Muscle layer of duodenum (tissue), 2 donors: ENCODE data around the gene CTIF.
"Not testable (repeated sequence)": the region's sequence is repeated elsewhere in the genome, so short reads cannot be mapped to it uniquely, and the experiment has no call there.

Source experiments
- H3K27ac ChIP-seq: one replicate; pipeline ENCODE4 v1.7.0; 2013; ENCODE audit warnings: mild to moderate bottlenecking, low read length
- H3K27me3 ChIP-seq: one replicate; pipeline ENCODE4 v1.7.0; 2013; ENCODE audit warnings: low read depth, mild to moderate bottlenecking, control low read depth, low read length
- H3K36me3 ChIP-seq, 2 donors: one replicate each; pipeline ENCODE4 v1.7.0; 2013; ENCODE audit warnings: low read length in 2 of 2, control low read depth in 1 of 2, mild to moderate bottlenecking in 1 of 2; ENCODE audit not compliant: insufficient read depth in 2 of 2, control insufficient read depth in 1 of 2
- H3K4me1 ChIP-seq, 2 donors: one replicate each; pipeline ENCODE4 v1.7.0; 2013; ENCODE audit warnings: low read length in 2 of 2, mild to moderate bottlenecking in 2 of 2, control low read depth in 1 of 2, moderate library complexity in 1 of 2; ENCODE audit not compliant: insufficient read depth in 2 of 2, control insufficient read depth in 1 of 2
- H3K4me3 ChIP-seq, 2 donors: one replicate each; pipeline ENCODE4 v1.7.0; 2013; ENCODE audit warnings: low read length in 2 of 2, low read depth in 1 of 2, mild to moderate bottlenecking in 1 of 2
- H3K9me3 ChIP-seq, 2 donors: one replicate each; pipeline ENCODE4 v1.7.0; 2013; ENCODE audit warnings: low read length in 2 of 2, control low read depth in 1 of 2, mild to moderate bottlenecking in 1 of 2; ENCODE audit not compliant: control insufficient read depth in 1 of 2
- donor health status: healthy.

CTIF gene

DNA sequence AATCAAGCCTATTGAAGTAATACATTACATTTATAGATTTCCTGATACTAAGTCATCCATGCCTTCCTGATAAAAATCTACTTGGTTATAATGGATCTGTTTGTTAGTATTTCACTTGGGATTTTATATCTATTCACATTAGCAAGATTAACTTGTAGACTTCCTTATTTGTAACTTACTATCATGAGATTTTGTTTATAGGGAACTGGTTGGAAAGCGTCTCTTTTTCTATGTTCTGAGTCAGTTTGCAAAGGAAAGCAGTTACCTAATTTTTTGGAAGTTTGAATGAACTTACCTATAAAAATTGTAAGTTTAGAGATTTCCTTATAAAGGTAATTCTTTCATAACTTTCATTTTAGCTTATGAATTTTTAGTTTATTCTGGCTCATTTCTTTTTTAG is 270.5 kb downstream of the CTIF start:
- no peaks in the 10 kb centered on the region for H3K36me3 ChIP-seq
- no peaks in the 10 kb centered on the region for H3K9me3 ChIP-seq
- no peaks in the 10 kb centered on the region for H3K27me3 ChIP-seq
- H3K4me1 ChIP-seq: no peaks in the 10 kb centered on the region
- no peak overlapping the region for H3K4me3 ChIP-seq
- H3K27ac ChIP-seq: no peak overlapping the region

DNA sequence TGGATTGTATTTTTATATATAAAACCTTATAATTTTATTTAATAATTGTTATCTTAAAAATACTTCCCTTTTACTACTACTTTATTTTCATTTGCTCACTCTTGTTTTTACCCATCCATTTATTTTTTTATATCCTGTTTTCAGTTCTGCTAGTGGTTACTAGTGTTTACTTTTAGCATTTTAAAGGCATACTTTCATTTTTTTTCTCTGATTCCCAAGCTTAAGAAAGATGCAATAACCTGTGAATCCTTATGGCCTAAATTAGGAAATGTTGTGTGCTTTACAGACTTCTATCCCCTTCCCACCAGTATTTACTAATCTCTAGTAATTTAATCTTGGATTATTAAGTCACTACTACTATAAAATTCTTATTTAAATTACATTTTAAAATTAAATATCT is 272.0 kb downstream of the CTIF start:
- Histone ChIP-seq H3K36me3 (no peaks in the 10 kb centered on the region), H3K4me3 (no peak overlapping the region), H3K9me3 (no peaks in the 10 kb centered on the region), H3K4me1 (no peaks in the 10 kb centered on the region), H3K27ac (no peak overlapping the region), H3K27me3 (no peaks in the 10 kb centered on the region)

DNA sequence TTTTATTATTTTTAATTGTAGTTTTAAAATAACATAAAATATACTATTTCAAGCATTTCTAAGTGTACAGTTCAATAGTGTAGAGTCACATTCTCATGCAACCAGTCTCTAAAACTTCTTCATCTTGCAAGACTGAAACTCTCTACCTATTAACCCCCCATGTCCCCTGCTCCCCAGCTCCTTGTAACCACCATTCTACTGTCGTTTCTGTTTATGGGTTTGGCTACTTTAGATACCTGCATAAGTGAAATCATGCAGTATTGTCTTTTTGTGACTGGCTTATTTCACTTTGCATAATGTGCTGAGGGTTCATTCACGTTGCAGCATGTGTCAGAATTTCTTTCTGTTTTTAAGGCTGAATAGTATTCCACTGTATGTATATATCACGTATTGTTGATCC is 272.6 kb downstream of the CTIF start:
- Histone ChIP-seq H3K9me3 (no peaks in the 10 kb centered on the region), H3K4me1 (no peaks in the 10 kb centered on the region), H3K27ac (no peak overlapping the region), H3K4me3 (no peak overlapping the region), H3K27me3 (no peaks in the 10 kb centered on the region), H3K36me3 (no peaks in the 10 kb centered on the region)

DNA sequence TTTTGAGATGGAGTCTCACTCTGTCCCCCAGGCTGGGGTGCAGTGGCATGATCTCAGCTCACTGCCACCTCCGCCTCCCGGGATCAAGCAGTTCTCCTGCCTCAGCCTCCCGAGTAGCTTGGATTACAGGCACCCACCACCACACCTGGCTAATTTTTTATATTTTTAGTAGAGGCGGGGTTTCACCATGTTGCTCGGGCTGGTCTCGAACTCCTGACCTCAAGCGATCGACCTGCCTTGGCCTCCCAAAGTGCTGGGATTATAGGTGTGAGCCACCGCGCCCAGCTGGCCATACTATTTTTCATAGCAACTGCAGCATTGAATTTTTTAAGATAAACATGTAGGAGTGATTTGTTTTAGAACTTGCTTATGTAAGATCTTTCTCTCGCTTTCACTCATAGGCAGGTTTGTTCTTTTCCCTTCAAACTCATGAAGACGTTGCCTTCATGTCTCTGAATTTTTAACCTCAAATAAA is 273.2 kb downstream of the CTIF start:
- H3K36me3 ChIP-seq, H3K27ac ChIP-seq, H3K9me3 ChIP-seq, H3K27me3 ChIP-seq, H3K4me1 ChIP-seq, H3K4me3 ChIP-seq: not testable (repeated sequence)

DNA sequence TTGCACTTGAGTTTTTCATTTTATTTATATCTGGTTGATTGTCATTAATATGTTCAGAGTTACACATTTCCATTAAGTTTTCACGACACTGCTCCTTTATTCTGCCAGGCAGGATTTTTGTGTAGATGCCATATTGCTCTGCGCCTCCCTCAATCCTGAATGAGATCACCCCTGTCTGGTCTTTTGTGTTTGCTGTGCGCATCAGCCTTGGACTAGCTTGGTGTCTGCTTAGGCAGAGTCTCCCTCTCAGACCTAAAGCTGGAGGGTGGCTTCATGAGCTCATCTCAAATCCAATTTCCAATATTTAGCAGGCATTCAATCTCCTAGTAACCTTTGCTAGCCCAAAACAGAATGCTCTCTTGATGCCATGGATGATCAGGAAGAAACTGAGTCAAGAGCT is 274.5 kb downstream of the CTIF start:
- Histone ChIP-seq H3K4me3 (no peak overlapping the region), H3K9me3 (no peaks in the 10 kb centered on the region), H3K27me3 (no peaks in the 10 kb centered on the region), H3K4me1 (no peaks in the 10 kb centered on the region), H3K36me3 (peaks cover 0 to 4% of the 10 kb centered on the region in 2 donors), H3K27ac (no peak overlapping the region)

DNA sequence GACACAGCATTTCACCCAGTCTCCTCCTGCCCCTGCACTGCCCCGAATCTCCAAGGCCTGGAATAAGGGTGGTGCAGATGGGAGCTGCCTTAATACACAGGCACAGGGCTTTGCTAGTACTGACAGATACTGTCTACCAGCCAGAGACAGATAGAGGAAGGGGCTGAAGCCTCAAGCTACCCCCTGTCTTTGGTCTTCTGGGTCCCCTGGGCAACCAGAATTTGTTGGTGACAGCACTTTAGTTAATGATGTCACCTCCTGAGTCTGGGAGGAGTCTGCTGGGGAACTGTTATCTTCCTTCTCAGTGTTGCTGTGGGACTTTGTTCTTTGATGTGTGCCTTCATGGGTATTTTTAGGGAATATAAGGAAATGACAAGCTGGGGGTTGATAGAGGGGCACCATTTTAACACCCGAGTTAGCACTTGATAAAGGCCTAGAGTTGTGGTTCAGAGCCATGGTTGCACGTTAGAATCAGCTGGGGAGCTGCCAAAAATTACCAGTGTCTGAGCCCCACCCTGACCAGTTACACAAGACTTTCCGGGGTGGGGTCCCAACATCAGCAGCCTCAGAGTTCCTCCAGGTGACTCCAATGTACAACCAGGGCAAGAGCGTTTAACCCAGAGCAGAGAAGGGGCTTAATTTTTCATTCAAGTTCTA is 275.1 kb downstream of the CTIF start:
- H3K9me3 ChIP-seq: no peaks in the 10 kb centered on the region
- no peaks in the 10 kb centered on the region for H3K27me3 ChIP-seq
- H3K4me3 ChIP-seq: no peak overlapping the region
- no peak overlapping the region for H3K27ac ChIP-seq
- peaks cover 3 to 10% of the 10 kb centered on the region in 2 donors for H3K36me3 ChIP-seq
- no peaks in the 10 kb centered on the region for H3K4me1 ChIP-seq

DNA sequence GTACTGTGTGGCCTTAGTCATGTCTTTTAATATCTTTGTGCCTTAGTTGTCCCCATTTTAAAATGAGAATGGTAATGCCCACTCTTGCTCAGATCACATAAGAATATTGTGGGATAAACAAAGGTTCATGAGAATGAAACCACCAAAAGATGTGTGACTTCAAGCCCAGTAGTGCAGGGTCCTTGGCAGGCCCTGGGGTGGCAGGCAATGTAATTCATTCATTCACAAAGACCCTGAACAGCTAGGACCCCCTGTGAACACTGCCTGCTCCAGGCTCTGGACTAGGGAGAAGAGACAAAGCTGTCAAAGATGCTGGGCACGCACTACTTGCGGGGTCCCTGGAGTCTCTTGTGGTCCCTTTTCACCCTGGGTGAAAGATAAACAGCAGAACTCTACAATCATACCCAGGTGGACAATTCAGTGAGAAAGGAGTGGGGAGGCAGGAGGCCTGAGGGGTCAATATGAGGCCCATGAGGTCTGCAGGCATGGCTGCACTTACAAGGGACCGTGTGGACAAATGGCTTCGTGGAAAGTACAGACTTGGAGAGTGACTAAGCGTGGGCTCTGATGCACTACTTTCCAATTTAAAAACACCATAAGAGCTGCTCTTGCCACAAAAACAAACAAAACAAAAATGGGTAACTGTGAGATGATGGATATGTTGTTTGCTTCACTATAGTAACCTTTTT is 275.8 kb downstream of the CTIF start:
- no peaks in the 10 kb centered on the region for H3K4me1 ChIP-seq
- H3K9me3 ChIP-seq: no peaks in the 10 kb centered on the region
- H3K4me3 ChIP-seq: no peak overlapping the region
- H3K27ac ChIP-seq: no peak overlapping the region
- H3K36me3 ChIP-seq: peaks cover 9 to 16% of the 10 kb centered on the region in 2 donors
- H3K27me3 ChIP-seq: no peaks in the 10 kb centered on the region

DNA sequence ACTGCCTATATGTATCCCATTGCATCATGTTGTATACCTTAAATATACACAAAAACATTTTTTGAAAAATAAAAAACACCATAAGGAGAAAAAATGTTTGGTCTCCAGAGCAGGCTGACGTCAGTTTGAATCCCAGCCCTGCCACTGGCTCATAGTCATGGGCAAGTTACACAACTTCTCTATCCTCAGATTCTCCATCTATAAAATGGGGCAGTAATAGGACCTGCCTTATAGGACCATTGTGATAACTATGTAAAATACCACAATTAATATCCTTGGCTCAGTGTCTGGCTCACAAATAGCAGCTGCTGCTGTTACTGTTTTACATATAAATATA is 276.3 kb downstream of the CTIF start:
- Histone ChIP-seq H3K36me3 (peaks cover 10 to 21% of the 10 kb centered on the region in 2 donors), H3K27me3 (no peaks in the 10 kb centered on the region), H3K27ac (no peak overlapping the region), H3K9me3 (no peaks in the 10 kb centered on the region), H3K4me3 (no peak overlapping the region), H3K4me1 (no peaks in the 10 kb centered on the region)

DNA sequence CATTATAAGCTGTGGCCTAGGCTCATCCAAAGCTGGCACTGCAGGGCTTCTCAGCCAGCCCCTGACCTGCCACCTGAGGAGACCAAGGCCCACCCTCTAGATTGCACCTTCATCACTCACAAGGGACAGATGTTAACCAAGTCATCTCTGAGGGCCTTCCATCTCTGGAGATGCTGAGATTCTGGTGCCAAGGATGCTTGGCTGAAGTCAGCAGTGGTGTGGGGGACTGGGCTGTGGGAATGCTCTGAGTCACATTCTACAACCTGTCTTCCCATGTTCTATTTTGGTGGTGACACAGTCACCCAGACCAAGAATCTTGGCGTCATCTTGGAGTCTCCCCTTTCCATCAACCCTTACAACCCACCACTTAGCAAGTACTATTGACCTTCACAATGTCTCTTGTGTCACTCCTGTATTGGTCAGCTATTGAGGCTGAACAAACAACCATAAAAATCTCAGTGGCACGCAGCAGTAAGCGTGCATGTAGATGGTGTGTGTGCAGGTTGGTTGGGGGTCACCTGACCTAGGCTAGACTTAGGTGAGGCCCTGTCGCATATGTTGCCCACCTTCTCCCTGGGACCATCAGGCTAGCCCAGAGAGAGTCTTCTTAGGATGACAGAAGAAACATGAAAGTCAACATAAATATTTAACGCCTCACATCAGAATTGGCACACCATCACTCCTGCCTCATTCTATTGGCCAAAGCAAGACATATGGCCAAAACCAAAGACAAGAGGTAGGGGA is 276.9 kb downstream of the CTIF start:
- no peaks in the 10 kb centered on the region for H3K4me1 ChIP-seq
- H3K36me3 ChIP-seq: peaks cover 11 to 27% of the 10 kb centered on the region in 2 donors
- no peak overlapping the region for H3K4me3 ChIP-seq
- no peaks in the 10 kb centered on the region for H3K27me3 ChIP-seq
- H3K9me3 ChIP-seq: no peaks in the 10 kb centered on the region
- H3K27ac ChIP-seq: no peak overlapping the region

DNA sequence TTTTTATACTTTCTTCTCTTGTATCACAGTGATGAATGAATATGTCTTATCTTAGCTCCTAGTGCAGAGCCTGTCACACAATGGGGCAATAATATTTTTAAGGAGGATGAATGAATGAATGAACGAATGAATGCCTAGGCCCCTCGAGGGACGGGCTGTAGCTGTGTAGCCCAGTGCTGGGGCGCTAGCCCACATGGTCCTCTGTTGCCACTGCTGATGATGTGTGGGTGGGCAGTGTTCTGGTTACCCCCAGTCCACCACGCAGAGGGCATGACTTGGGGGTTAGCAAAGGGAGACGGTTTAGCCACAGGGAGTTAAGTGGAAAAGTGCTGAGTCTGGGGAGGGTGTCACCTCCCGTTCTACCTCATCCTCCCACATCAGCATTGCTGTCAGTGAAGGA is 277.7 kb downstream of the CTIF start:
- H3K27ac ChIP-seq: no peak overlapping the region
- no peaks in the 10 kb centered on the region for H3K9me3 ChIP-seq
- H3K36me3 ChIP-seq: peaks cover 16 to 33% of the 10 kb centered on the region in 2 donors
- H3K4me3 ChIP-seq: no peak overlapping the region
- no peaks in the 10 kb centered on the region for H3K4me1 ChIP-seq
- no peaks in the 10 kb centered on the region for H3K27me3 ChIP-seq

DNA sequence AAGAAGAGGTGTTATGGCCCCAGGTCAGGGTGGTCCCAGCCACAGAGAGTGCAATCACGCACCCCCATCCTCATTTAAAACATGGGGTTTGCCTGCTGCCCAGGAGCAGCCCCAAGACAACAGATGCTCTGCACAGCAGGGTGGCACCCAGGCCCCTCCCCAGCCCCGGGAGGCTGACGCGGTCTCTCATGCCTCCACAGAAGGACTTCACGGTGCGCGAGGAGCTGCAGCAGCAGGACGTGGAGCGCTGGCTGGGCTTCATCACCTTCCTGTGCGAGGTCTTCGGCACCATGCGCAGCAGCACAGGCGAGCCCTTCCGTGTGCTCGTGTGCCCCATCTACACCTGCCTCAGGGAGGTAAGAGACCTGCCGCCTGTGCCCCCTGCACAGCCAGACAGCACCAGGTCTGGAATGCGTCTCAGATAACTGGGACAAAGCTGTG is 278.2 kb downstream of the CTIF start:
- Histone ChIP-seq H3K9me3 (no peaks in the 10 kb centered on the region), H3K27ac (no peak overlapping the region), H3K36me3 (peaks cover 16 to 33% of the 10 kb centered on the region in 2 donors), H3K4me1 (no peaks in the 10 kb centered on the region), H3K27me3 (no peaks in the 10 kb centered on the region), H3K4me3 (no peak overlapping the region)
